Neural crest cell (in vitro differentiated cells): ENCODE measurements around the gene ZNF845. TPM values are rescaled to one million over a fixed set of nuclear protein-coding genes. Genes with fewer than 3 reads are reported as not detected.

Experiments
- DNase-seq: peaks from one replicate; pipeline ENCODE4 v3.0.0; 2021; ENCODE audit warnings: low read depth, mixed read lengths, low spot score
- H3K27ac Mint-ChIP-seq: one replicate; pipeline ENCODE4 v1.8.0; 2021; ENCODE audit warnings: mild to moderate bottlenecking, mixed read lengths; ENCODE audit not compliant: unreplicated experiment
- H3K27me3 Mint-ChIP-seq: 2 replicates; pipeline ENCODE4 v1.8.0; 2021; ENCODE audit warnings: low read depth, mild to moderate bottlenecking, mixed read lengths
- H3K36me3 Mint-ChIP-seq: 2 replicates; pipeline ENCODE4 v1.8.0; 2021; ENCODE audit warnings: low read depth, mild to moderate bottlenecking, mixed read lengths
- H3K4me1 Mint-ChIP-seq: 2 replicates; pipeline ENCODE4 v1.8.0; 2021; ENCODE audit warnings: mixed read lengths
- H3K4me3 Mint-ChIP-seq: one replicate; pipeline ENCODE4 v1.8.0; 2021; ENCODE audit warnings: mild to moderate bottlenecking, mixed read lengths
- H3K9me3 Mint-ChIP-seq: 2 replicates; pipeline ENCODE4 v1.8.0; 2021; ENCODE audit warnings: mixed read lengths
- total RNA-seq: library from RNA; stranded (reverse); gene quantifications from 2 replicates; pipeline ENCODE4 v1.2.1, GENCODE V29; 2021
- TF ChIP-seq, protein P1 (sequence below): fragments of 200-600 bp; sonication (generic); conservative IDR thresholded peaks from 2 replicates; pipeline ENCODE4 v1.5.0; 2021; ENCODE audit warnings: antibody characterized with exemption, mild to moderate bottlenecking

The ZNF845 gene
- total RNA-seq, 1 donor from 2014 or later = 8.2 TPM

DNA sequence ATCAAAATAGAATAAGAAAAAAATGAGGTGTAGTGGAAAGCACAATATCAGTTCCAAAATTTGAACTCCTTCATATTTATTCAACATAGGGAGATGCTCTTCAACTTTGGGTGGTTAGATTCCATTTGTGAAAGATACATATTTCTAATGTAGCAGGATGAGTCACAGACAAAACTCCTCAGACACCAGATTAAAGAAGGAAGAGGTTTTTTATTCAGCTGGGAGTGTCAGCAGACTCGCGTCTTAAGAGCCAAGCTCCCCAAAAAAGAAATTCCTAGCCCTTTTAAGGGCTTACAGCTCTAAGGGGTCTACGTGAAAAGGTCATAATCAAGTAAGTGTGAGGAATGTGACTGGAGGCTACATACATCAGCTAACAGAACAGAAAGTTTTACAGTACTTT lies 54.6 kb downstream of the ZNF845 start:
- no peak overlapping the region for H3K4me3 Mint-ChIP-seq
- peaks cover 17% of the 10 kb centered on the region for H3K9me3 Mint-ChIP-seq
- H3K4me1 Mint-ChIP-seq = no peaks in the 10 kb centered on the region
- no peak overlapping the region for H3K27ac Mint-ChIP-seq
- DNase-seq = no peak
- H3K27me3 Mint-ChIP-seq = no peaks in the 10 kb centered on the region
- TF ChIP-seq, protein P1, sequence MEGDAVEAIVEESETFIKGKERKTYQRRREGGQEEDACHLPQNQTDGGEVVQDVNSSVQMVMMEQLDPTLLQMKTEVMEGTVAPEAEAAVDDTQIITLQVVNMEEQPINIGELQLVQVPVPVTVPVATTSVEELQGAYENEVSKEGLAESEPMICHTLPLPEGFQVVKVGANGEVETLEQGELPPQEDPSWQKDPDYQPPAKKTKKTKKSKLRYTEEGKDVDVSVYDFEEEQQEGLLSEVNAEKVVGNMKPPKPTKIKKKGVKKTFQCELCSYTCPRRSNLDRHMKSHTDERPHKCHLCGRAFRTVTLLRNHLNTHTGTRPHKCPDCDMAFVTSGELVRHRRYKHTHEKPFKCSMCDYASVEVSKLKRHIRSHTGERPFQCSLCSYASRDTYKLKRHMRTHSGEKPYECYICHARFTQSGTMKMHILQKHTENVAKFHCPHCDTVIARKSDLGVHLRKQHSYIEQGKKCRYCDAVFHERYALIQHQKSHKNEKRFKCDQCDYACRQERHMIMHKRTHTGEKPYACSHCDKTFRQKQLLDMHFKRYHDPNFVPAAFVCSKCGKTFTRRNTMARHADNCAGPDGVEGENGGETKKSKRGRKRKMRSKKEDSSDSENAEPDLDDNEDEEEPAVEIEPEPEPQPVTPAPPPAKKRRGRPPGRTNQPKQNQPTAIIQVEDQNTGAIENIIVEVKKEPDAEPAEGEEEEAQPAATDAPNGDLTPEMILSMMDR = no peak
- H3K36me3 Mint-ChIP-seq = peaks cover 33% of the 10 kb centered on the region

DNA sequence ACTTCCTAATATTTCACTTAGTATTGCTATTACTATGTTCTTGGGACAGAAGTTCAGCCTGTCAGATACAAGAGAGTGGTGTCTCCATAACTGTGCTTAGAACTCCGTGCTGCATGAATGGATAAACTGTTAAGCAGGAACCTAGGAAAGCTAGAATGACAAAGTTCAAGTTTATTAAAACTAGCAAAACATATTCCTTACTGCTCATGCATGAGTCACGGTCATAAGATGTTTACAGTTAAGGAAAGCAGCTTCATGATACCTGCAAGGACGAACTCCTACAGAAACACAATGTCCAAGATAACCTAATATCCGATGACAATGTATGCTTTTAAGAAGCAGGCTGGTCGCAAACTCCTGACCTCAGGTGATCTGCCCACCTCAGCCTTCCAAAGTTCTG lies 55.4 kb downstream of the ZNF845 start:
- no peaks in the 10 kb centered on the region for H3K27me3 Mint-ChIP-seq
- peaks cover 28% of the 10 kb centered on the region for H3K36me3 Mint-ChIP-seq
- H3K4me3 Mint-ChIP-seq = no peak overlapping the region
- H3K27ac Mint-ChIP-seq = no peak overlapping the region
- peaks cover 4% of the 10 kb centered on the region for H3K4me1 Mint-ChIP-seq
- no peak for DNase-seq
- TF ChIP-seq, protein P1 = no peak
- peaks cover 14% of the 10 kb centered on the region for H3K9me3 Mint-ChIP-seq

- no peak for DNase-seq
- no peak overlapping the region for H3K27ac Mint-ChIP-seq
- peaks cover 9% of the 10 kb centered on the region for H3K4me1 Mint-ChIP-seq
- peak overlapping the region; percentile 14 for H3K4me3 Mint-ChIP-seq
- TF ChIP-seq, protein P1 = no peak
- H3K36me3 Mint-ChIP-seq = peaks cover 27% of the 10 kb centered on the region
- H3K27me3 Mint-ChIP-seq = no peaks in the 10 kb centered on the region
- H3K9me3 Mint-ChIP-seq = peaks cover 13% of the 10 kb centered on the region
These were observed 56.0 kb downstream of the ZNF845 start for GRCh38 chr19:53389571-53389970.

- no peak overlapping the region for H3K4me3 Mint-ChIP-seq
- no peak overlapping the region for H3K27ac Mint-ChIP-seq
- H3K36me3 Mint-ChIP-seq = peaks cover 23% of the 10 kb centered on the region
- H3K27me3 Mint-ChIP-seq = no peaks in the 10 kb centered on the region
- H3K4me1 Mint-ChIP-seq = peaks cover 12% of the 10 kb centered on the region
- no peak for DNase-seq
- H3K9me3 Mint-ChIP-seq = peaks cover 10% of the 10 kb centered on the region
- TF ChIP-seq, protein P1 = no peak
These were observed 56.4 kb downstream of the ZNF845 start for GRCh38 chr19:53389978-53390377.

GRCh38 chr19:53394522-53394973 lies 61.0 kb downstream of the ZNF845 start:
- no peaks in the 10 kb centered on the region for H3K27me3 Mint-ChIP-seq
- no peak for DNase-seq

More at GRCh38 chr19:53394522-53394973, 61.0 kb downstream of the ZNF845 start:
- TF ChIP-seq, protein P1 = no peak
- Mint-ChIP-seq H3K4me1 (peaks cover 26% of the 10 kb centered on the region), H3K36me3 (peaks cover 9% of the 10 kb centered on the region), H3K27ac (peak overlapping the region; percentile 96), H3K4me3 (peak overlapping the region; percentile 97), H3K9me3 (peaks cover 1% of the 10 kb centered on the region)
